ENCODE results near the gene LUC7L2. TPM values are rescaled to one million over a fixed set of nuclear protein-coding genes. Genes with fewer than 3 reads are reported as not detected.
"Not testable (repeated sequence)": the region's sequence is repeated elsewhere in the genome, so short reads cannot be mapped to it uniquely, and the experiment has no call there.

The LUC7L2 gene
- total RNA-seq, 1 donor from 2014 or later, result 90.0 TPM

- H3K27ac Mint-ChIP-seq, result peak overlapping the region; percentile 85
- H3K4me1 Mint-ChIP-seq (ENCODE audit: unreplicated experiment), result peaks cover 9% of the 10 kb centered on the region
- H3K36me3 Mint-ChIP-seq, result no peaks in the 10 kb centered on the region
- TF ChIP-seq CTCF (conservative IDR thresholded peaks at IDR 0.05), result no peak
- H3K9me3 Mint-ChIP-seq, result no peaks in the 10 kb centered on the region
- no peak for DNase-seq (ENCODE audit: extremely low spot score, unreplicated experiment)
- H3K27me3 Mint-ChIP-seq, result no peaks in the 10 kb centered on the region
- peak overlapping the region; percentile 46 for H3K4me3 Mint-ChIP-seq
Measured at GRCh38 chr7:139329119-139329518, 30.6 kb upstream of the LUC7L2 start.

- Mint-ChIP-seq H3K36me3 (no peaks in the 10 kb centered on the region), H3K4me3 (no peak overlapping the region), H3K9me3 (no peaks in the 10 kb centered on the region), H3K4me1 (ENCODE audit: unreplicated experiment) (peaks cover 9% of the 10 kb centered on the region), H3K27ac (no peak overlapping the region), H3K27me3 (no peaks in the 10 kb centered on the region)
- DNase-seq (ENCODE audit: extremely low spot score, unreplicated experiment), result no peak
- no peak for TF ChIP-seq CTCF (conservative IDR thresholded peaks at IDR 0.05)
Measured at GRCh38 chr7:139330333-139331030, 29.2 kb upstream of the LUC7L2 start.

GRCh38 chr7:139332697-139333359 lies 26.9 kb upstream of the LUC7L2 start:
- H3K27ac Mint-ChIP-seq, result no peak overlapping the region
- H3K4me1 Mint-ChIP-seq (ENCODE audit: unreplicated experiment), result peaks cover 9% of the 10 kb centered on the region
- H3K36me3 Mint-ChIP-seq, result no peaks in the 10 kb centered on the region
- no peaks in the 10 kb centered on the region for H3K9me3 Mint-ChIP-seq
- H3K27me3 Mint-ChIP-seq, result no peaks in the 10 kb centered on the region
- no peak overlapping the region for H3K4me3 Mint-ChIP-seq
- DNase-seq (ENCODE audit: extremely low spot score, unreplicated experiment), result no peak
- TF ChIP-seq CTCF (conservative IDR thresholded peaks at IDR 0.05), result no peak

- H3K4me1 Mint-ChIP-seq (ENCODE audit: unreplicated experiment); H3K27me3 Mint-ChIP-seq; H3K36me3 Mint-ChIP-seq; H3K9me3 Mint-ChIP-seq; H3K27ac Mint-ChIP-seq; DNase-seq (ENCODE audit: extremely low spot score, unreplicated experiment); H3K4me3 Mint-ChIP-seq: not testable (repeated sequence)
Measured at GRCh38 chr7:139333443-139333842, 26.3 kb upstream of the LUC7L2 start.

GRCh38 chr7:139334399-139335150 lies 25.1 kb upstream of the LUC7L2 start:
- no peak for TF ChIP-seq CTCF (conservative IDR thresholded peaks at IDR 0.05)
- H3K36me3 Mint-ChIP-seq, result no peaks in the 10 kb centered on the region
- no peaks in the 10 kb centered on the region for H3K9me3 Mint-ChIP-seq
- H3K4me3 Mint-ChIP-seq, result no peak overlapping the region
- H3K27me3 Mint-ChIP-seq, result no peaks in the 10 kb centered on the region
- H3K4me1 Mint-ChIP-seq (ENCODE audit: unreplicated experiment), result peaks cover 5% of the 10 kb centered on the region
- H3K27ac Mint-ChIP-seq, result no peak overlapping the region
- no peak for DNase-seq (ENCODE audit: extremely low spot score, unreplicated experiment)

- DNase-seq (ENCODE audit: extremely low spot score, unreplicated experiment), result no peak
- Mint-ChIP-seq H3K4me1 (ENCODE audit: unreplicated experiment) (peaks cover 10% of the 10 kb centered on the region), H3K27me3 (peaks cover 9% of the 10 kb centered on the region), H3K36me3 (peaks cover 10% of the 10 kb centered on the region), H3K9me3 (no peaks in the 10 kb centered on the region), H3K27ac (peak overlapping the region; percentile 77), H3K4me3 (peak overlapping the region; percentile 73)
- no peak for TF ChIP-seq CTCF (conservative IDR thresholded peaks at IDR 0.05)
Measured at GRCh38 chr7:139339025-139339424, 20.7 kb upstream of the LUC7L2 start.

Data from type B pancreatic cell (in vitro differentiated cells).